Fibroblast of the aortic adventitia (primary cell): ENCODE results near the gene KRTAP4-6. TPM values are rescaled to one million over a fixed set of nuclear protein-coding genes. Genes with fewer than 3 reads are reported as not detected.
"Not testable (repeated sequence)": the region's sequence is repeated elsewhere in the genome, so short reads cannot be mapped to it uniquely, and the experiment has no call there.

Experiments used
- DNase-seq: peaks from one replicate; pipeline ENCODE4 v3.0.0-alpha.2; 2010; ENCODE audit warnings: low read depth
- H3K4me3 ChIP-seq: 2 replicates; pipeline ENCODE4 v1.5.1; 2011; ENCODE audit warnings: low read depth, mild to moderate bottlenecking, control low read depth, low read length, moderate library complexity
- total RNA-seq: library from RNA; depleted of rRNA; stranded (reverse); fragments of >200 nt; gene quantifications from 2 replicates; pipeline ENCODE4 v1.2.3, GENCODE V29; 2012; ENCODE audit warnings: low replicate concordance
- TF ChIP-seq, protein P1 (sequence below): IDR thresholded peaks from 2 replicates; pipeline ENCODE4 v1.5.1; 2011; ENCODE audit warnings: mild to moderate bottlenecking, low read length, control low read depth, inconsistent platforms; ENCODE audit not compliant: insufficient read depth

The KRTAP4-6 gene
- total RNA-seq, 1 donor, result not detected

- no peak for DNase-seq
- TF ChIP-seq, protein P1, sequence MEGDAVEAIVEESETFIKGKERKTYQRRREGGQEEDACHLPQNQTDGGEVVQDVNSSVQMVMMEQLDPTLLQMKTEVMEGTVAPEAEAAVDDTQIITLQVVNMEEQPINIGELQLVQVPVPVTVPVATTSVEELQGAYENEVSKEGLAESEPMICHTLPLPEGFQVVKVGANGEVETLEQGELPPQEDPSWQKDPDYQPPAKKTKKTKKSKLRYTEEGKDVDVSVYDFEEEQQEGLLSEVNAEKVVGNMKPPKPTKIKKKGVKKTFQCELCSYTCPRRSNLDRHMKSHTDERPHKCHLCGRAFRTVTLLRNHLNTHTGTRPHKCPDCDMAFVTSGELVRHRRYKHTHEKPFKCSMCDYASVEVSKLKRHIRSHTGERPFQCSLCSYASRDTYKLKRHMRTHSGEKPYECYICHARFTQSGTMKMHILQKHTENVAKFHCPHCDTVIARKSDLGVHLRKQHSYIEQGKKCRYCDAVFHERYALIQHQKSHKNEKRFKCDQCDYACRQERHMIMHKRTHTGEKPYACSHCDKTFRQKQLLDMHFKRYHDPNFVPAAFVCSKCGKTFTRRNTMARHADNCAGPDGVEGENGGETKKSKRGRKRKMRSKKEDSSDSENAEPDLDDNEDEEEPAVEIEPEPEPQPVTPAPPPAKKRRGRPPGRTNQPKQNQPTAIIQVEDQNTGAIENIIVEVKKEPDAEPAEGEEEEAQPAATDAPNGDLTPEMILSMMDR, result no peak
- no peak overlapping the region for H3K4me3 ChIP-seq
Observed at GRCh38 chr17:41116297-41116696, 24.0 kb downstream of the KRTAP4-6 start.

DNA sequence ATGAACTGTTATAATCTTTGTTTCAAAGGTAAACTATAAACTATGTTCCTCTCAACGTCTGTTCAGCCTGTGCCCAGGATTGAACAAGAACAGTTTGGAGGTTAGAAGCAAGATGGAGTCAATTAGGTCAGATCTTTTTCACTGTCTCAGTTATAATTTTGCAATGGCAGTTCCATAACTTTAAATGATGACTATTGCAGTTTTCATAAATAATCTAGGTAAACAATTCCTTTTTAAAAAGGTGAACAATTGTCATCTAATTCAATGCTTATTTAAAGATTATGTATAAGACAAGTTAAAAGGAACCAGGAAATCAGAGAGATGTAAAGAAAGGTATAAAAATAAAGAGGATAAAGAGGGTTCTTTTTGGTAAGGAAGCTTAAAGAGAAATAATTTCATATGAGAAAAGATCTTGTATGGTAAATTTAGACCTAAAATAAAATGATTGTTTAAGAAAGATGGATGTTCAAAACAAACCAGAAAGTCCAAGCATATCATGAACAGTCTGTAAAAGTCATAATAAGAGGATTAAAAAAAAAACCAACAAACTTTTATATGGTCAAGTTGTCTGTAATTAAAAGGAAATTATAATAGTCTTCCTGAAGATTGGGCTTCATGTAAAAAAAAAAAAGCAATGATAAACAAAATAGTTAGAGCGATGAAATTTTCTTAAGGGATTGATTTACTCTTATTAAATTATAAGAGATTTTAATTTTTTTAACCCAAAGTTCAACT lies 29.0 kb downstream of the KRTAP4-6 start:
- no peak overlapping the region for H3K4me3 ChIP-seq
- TF ChIP-seq, protein P1, result no peak

GRCh38 chr17:41108728-41109386 lies 31.5 kb downstream of the KRTAP4-6 start:
- H3K4me3 ChIP-seq, DNase-seq: not testable (repeated sequence)

More for the DNA sequence above, 29.0 kb downstream of the KRTAP4-6 start:
- no peak for DNase-seq

DNA sequence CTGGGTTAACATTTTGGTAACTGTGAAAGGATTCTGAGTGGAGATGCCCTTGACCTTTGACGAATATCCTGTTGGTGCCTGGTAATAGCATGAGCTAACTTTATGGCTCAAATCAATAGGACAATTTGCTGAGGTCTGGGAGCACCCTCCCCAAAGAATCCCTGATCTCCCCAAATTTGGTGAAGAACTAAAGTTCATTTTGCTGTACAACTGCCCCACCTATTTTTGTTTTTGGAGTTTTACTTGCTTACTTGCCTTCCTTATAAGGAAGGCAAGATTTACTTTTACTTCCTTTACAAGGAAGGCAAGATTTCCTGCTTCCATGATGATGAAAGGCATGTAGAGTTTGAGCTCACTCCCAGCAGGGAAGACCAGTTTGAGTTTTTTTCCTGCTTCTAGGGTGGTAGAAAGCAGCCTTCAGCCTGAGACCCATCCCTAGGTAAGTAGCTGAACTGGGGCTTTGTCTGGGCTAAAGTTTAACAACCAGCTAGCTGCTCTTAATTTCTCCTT lies 32.3 kb downstream of the KRTAP4-6 start:
- DNase-seq, result peak; percentile 11
- no peak overlapping the region for H3K4me3 ChIP-seq
- TF ChIP-seq, protein P1, result no peak

DNA sequence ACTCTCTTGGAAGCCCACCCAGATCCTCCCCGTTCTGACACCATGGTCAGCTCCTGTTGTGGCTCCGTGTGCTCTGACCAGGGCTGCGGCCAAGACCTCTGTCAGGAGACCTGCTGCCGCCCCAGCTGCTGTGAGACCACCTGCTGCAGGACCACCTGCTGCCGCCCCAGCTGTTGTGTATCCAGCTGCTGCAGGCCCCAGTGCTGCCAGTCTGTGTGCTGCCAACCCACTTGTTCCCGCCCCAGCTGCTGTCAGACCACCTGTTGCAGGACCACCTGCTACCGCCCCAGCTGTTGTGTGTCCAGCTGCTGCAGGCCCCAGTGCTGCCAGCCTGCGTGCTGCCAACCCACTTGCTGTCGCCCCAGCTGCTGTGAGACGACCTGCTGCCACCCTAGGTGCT lies 35.0 kb downstream of the KRTAP4-6 start, which contains the start of gene KRTAP4-9:
KRTAP4-9 (plus strand) TSS at position 43 of the 400 bp plus-strand sequence; CDS start at position 43, 0 bp downstream.
- not testable (repeated sequence) for H3K4me3 ChIP-seq, DNase-seq

DNA sequence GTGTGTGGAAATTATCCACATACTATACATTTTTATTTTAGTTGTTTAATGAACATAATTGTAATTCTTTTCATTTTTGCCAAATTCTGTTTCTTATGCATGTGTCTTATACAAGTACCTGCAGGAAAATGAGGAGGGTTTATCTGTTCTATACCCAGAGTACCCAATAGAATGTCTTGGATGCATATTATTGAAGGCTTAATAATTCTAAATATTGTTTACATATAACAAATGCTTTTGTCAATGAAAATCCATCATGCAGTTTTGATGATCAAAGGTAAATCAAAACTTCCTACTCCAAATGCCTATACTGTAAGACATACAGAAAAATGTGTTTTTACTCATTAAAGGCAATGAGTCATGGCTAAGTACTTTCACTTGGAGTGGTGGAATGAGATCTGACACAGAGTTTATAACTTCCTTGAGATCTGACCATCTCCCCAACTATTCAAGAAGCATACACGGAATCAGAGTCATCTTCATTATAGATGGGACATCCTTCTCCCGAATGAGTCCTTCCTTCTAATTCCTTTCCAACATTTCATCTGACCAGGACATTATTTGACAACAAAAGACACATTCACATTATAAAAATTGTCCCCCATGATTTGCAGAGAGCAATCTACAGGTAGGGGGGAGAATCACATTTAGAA lies 35.8 kb downstream of the KRTAP4-6 start:
- DNase-seq, H3K4me3 ChIP-seq: not testable (repeated sequence)

- TF ChIP-seq, protein P1, result no peak
- no peak for DNase-seq
Observed at GRCh38 chr17:41103896-41104295, 36.4 kb downstream of the KRTAP4-6 start.

GRCh38 chr17:41101586-41102259 lies 38.6 kb downstream of the KRTAP4-6 start, which contains the start of gene KRTAP4-16:
TSS of gene KRTAP4-16 (minus strand) at chr17:41102209. CDS start at chr17:41102209, 0 bp downstream.
- TF ChIP-seq, protein P1, result no peak
- no peak for DNase-seq
- no peak within 1 kb of the TSS for H3K4me3 ChIP-seq

More at GRCh38 chr17:41103896-41104295, 36.4 kb downstream of the KRTAP4-6 start:
- H3K4me3 ChIP-seq, result no peak overlapping the region

GRCh38 chr17:41099682-41100480 lies 40.5 kb downstream of the KRTAP4-6 start:
- DNase-seq, result peak; percentile 28
- not testable (repeated sequence) for H3K4me3 ChIP-seq
